Measurements from ENCODE around the gene ELF1. TPM values are rescaled to one million over a fixed set of nuclear protein-coding genes. Genes with fewer than 3 reads are reported as not detected.

The ELF1 gene
- total and polyA plus RNA-seq, 10 of the 15 experiments (the other 5 are each of a cell fraction or from before 2014, with no cell fraction given), result 43.3 to 97.6 (median 55.7) TPM

DNA sequence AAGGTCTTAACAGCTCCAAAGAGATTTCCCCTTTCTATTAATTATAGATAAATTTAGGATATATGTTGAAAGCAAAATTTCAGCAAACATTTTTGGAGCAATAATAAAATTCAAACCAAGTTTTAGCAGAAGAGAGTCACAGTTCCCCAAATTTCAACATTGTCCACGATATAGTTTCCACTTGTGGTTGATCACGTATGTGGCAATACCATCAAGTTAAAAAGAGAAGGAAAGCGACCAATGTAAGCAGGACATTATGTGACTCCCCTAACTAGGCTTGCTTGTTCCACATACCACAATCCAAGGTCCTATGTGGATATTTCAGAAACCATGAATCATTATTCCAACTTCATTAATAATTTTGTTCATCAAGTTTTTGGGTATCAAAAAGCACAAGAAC is 52.8 kb downstream of the ELF1 start (continued):
- TF ChIP-seq, protein P1, sequence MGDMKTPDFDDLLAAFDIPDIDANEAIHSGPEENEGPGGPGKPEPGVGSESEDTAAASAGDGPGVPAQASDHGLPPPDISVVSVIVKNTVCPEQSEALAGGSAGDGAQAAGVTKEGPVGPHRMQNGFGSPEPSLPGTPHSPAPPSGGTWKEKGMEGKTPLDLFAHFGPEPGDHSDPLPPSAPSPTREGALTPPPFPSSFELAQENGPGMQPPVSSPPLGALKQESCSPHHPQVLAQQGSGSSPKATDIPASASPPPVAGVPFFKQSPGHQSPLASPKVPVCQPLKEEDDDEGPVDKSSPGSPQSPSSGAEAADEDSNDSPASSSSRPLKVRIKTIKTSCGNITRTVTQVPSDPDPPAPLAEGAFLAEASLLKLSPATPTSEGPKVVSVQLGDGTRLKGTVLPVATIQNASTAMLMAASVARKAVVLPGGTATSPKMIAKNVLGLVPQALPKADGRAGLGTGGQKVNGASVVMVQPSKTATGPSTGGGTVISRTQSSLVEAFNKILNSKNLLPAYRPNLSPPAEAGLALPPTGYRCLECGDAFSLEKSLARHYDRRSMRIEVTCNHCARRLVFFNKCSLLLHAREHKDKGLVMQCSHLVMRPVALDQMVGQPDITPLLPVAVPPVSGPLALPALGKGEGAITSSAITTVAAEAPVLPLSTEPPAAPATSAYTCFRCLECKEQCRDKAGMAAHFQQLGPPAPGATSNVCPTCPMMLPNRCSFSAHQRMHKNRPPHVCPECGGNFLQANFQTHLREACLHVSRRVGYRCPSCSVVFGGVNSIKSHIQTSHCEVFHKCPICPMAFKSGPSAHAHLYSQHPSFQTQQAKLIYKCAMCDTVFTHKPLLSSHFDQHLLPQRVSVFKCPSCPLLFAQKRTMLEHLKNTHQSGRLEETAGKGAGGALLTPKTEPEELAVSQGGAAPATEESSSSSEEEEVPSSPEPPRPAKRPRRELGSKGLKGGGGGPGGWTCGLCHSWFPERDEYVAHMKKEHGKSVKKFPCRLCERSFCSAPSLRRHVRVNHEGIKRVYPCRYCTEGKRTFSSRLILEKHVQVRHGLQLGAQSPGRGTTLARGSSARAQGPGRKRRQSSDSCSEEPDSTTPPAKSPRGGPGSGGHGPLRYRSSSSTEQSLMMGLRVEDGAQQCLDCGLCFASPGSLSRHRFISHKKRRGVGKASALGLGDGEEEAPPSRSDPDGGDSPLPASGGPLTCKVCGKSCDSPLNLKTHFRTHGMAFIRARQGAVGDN (IDR thresholded peaks at IDR 0.05), result no peak
- TF ChIP-seq NBN (IDR thresholded peaks at IDR 0.05), result no peak

DNA sequence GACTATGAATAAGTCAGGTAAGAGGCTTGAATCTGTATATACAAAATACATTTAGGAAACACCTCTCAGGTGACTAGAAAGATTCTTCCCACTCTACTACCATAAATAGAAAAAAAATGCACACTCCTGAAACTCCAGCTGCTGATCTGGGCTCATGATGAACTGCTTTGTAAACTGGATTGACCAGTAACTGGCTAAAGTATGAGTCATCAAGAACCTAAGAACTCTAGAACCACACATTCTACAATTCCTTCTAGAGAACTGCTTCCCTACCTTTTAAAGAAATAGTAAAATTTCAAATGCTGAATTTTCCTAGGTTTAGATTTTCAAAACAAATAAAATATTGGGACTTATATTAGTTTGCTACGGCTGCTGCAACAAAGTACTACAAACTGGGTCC is 55.2 kb downstream of the ELF1 start:
- Histone ChIP-seq H3K4me2 (ENCODE audit: control insufficient read depth, insufficient read depth) (no peak overlapping the region), H3K27ac (ENCODE audit: control insufficient read depth, insufficient read depth) (no peak overlapping the region; the same call in 1 of the 2 replicates), H3K9me3 (replicated peaks; ENCODE audit: control insufficient read depth, insufficient read depth, low read length) (no peaks in the 10 kb centered on the region), H4K20me1 (ENCODE audit: control insufficient read depth, insufficient read depth) (peaks cover 14% of the 10 kb centered on the region; the same call in 1 of the 2 replicates), H3K4me1 (ENCODE audit: control insufficient read depth, insufficient read depth, low read length) (peaks cover 46% of the 10 kb centered on the region), H3K79me2 (ENCODE audit: control insufficient read depth, insufficient read depth, low read length) (peaks cover 94% of the 10 kb centered on the region), H2AFZ (ENCODE audit: control insufficient read depth, low read depth, low read length) (no peak overlapping the region), H3K4me3 (no peak overlapping the region), H3K36me3 (ENCODE audit: control insufficient read depth in 2 of 2, insufficient read depth in 2 of 2, low read length in 1 of 2) (peaks cover 0 to 16% of the 10 kb centered on the region in 2 experiments), H3K9ac (ENCODE audit: control insufficient read depth, insufficient read depth, low read length) (no peak overlapping the region), H3K27me3 (replicated peaks in 1 of 2; ENCODE audit: control insufficient read depth in 2 of 2, insufficient read depth in 2 of 2, low read length in 1 of 2) (no peaks in the 10 kb centered on the region)
- 17% methylated on average over 1 of the region's 1 CpG for WGBS (ENCODE audit: insufficient coverage, insufficient replicate concordance, low lambda C conversion rate, missing lambda C conversion rate)
- SMC1A ChIA-PET (ENCODE audit: uncharacterized antibody, unreplicated experiment), result interaction anchor here (1.5 to 3.2 kb wide), 2 partner anchors 10 to 90 kb away, joined by 5 to 24 read pairs; no protein-coding TSS in a partner anchor
- BruUV-seq (replicated peaks), result no TSS peak
- FAIRE-seq, result no peak
- RAD21 ChIA-PET (ENCODE audit: unreplicated experiment), result interaction anchor here (1.0 to 1.7 kb wide), 2 partner anchors 10 to 48 kb away, joined by 3 to 4 read pairs; no protein-coding TSS in a partner anchor
- CTCF ChIA-PET, result interaction anchor here (1.1 to 3.5 kb wide), 2 partner anchors 9 to 30 kb away, joined by 3 to 20 read pairs; no protein-coding TSS in a partner anchor
- ATAC-seq, result peak; percentile 39
- intact Hi-C loops (cut with micrococcal nuclease; ENCODE audit: unreplicated experiment), result no loop called here
- in situ Hi-C loops (cut with MboI), result no loop called here
- POLR2A ChIA-PET, result interaction anchor here (0.6 to 1.8 kb wide), 2 partner anchors 10 to 192 kb away, joined by 3 to 5 read pairs; no protein-coding TSS in a partner anchor
- DNase-seq (ENCODE audit: low read depth, low spot score), result no peak
- TF ChIP-seq, protein P2, sequence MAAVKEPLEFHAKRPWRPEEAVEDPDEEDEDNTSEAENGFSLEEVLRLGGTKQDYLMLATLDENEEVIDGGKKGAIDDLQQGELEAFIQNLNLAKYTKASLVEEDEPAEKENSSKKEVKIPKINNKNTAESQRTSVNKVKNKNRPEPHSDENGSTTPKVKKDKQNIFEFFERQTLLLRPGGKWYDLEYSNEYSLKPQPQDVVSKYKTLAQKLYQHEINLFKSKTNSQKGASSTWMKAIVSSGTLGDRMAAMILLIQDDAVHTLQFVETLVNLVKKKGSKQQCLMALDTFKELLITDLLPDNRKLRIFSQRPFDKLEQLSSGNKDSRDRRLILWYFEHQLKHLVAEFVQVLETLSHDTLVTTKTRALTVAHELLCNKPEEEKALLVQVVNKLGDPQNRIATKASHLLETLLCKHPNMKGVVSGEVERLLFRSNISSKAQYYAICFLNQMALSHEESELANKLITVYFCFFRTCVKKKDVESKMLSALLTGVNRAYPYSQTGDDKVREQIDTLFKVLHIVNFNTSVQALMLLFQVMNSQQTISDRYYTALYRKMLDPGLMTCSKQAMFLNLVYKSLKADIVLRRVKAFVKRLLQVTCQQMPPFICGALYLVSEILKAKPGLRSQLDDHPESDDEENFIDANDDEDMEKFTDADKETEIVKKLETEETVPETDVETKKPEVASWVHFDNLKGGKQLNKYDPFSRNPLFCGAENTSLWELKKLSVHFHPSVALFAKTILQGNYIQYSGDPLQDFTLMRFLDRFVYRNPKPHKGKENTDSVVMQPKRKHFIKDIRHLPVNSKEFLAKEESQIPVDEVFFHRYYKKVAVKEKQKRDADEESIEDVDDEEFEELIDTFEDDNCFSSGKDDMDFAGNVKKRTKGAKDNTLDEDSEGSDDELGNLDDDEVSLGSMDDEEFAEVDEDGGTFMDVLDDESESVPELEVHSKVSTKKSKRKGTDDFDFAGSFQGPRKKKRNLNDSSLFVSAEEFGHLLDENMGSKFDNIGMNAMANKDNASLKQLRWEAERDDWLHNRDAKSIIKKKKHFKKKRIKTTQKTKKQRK (IDR thresholded peaks at IDR 0.05; ENCODE audit: low read depth, low read length), result no peak
- TF ChIP-seq MEF2B (IDR thresholded peaks at IDR 0.05; ENCODE audit: partially characterized antibody, poor library complexity, severe bottlenecking) (no peak), SREBF1 (IDR thresholded peaks at IDR 0.05; ENCODE audit: low read length) (no peak), SMC3 (IDR thresholded peaks at IDR 0.05; ENCODE audit: borderline replicate concordance, low read length) (no peak), SPI1 (IDR thresholded peaks at IDR 0.05; ENCODE audit: borderline replicate concordance, insufficient read depth, low read depth, low read length) (no peak), FOS (IDR thresholded peaks at IDR 0.05; ENCODE audit: borderline replicate concordance, extremely low read depth, insufficient read length) (no peak), CBX5 (IDR thresholded peaks at IDR 0.05; ENCODE audit: low read depth) (no peak), CHD4 (IDR thresholded peaks at IDR 0.05) (no peak), BMI1 (IDR thresholded peaks at IDR 0.05; ENCODE audit: borderline replicate concordance) (no peak), PAX8 (IDR thresholded peaks at IDR 0.05) (no peak), NFXL1 (IDR thresholded peaks at IDR 0.05; ENCODE audit: borderline replicate concordance) (no peak), ETV6 (conservative IDR thresholded peaks at IDR 0.05 in 1 of 2, IDR thresholded peaks at IDR 0.05 in 1 of 2; ENCODE audit: borderline replicate concordance in 1 of 2, low read depth in 1 of 2) (no peak), GABPA (IDR thresholded peaks at IDR 0.05; ENCODE audit: low read depth) (no peak)
